Measurements from ENCODE around the gene PTDSS2.

PTDSS2 gene

GRCh38 chr11:426851-427250, 23.2 kb upstream of the PTDSS2 start:
- Histone ChIP-seq H4K20me1 (ENCODE audit: insufficient read depth, low read length, poor library complexity, severe bottlenecking) (no peaks in the 10 kb centered on the region), H3K9ac (ENCODE audit: low read depth, low read length, poor library complexity, severe bottlenecking) (no peak overlapping the region), H3F3A (ENCODE audit: low read depth) (no peaks in the 10 kb centered on the region), H3K79me2 (ENCODE audit: insufficient read depth, low read length) (no peaks in the 10 kb centered on the region), H3K36me3 (ENCODE audit: insufficient read depth, low read length) (no peaks in the 10 kb centered on the region), H2AFZ (ENCODE audit: low read length) (no peak overlapping the region), H3K27me3 (ENCODE audit: insufficient read depth, low read length, poor library complexity, severe bottlenecking) (no peaks in the 10 kb centered on the region), H3K4me3 (ENCODE audit: low read length, poor library complexity, severe bottlenecking) (no peak overlapping the region), H3K4me2 (ENCODE audit: low read depth, low read length, poor library complexity, severe bottlenecking) (no peak overlapping the region), H3K4me1 (ENCODE audit: insufficient read depth, low read length, poor library complexity, severe bottlenecking) (no peaks in the 10 kb centered on the region), H3K9me3 (ENCODE audit: insufficient read depth, low read depth, low read length) (no peaks in the 10 kb centered on the region), H3K9me2 (replicated peaks; ENCODE audit: low read depth, low read length) (no peaks in the 10 kb centered on the region)
- TF ChIP-seq EZH2phosphoT487 (IDR thresholded peaks at IDR 0.05; ENCODE audit: borderline replicate concordance) (no peak), CTCF (conservative IDR thresholded peaks at IDR 0.05; ENCODE audit: low read length) (no peak)

- Histone ChIP-seq H3K9me2 (replicated peaks; ENCODE audit: low read depth, low read length) (no peaks in the 10 kb centered on the region), H3F3A (ENCODE audit: low read depth) (no peaks in the 10 kb centered on the region), H4K20me1 (ENCODE audit: insufficient read depth, low read length, poor library complexity, severe bottlenecking) (no peaks in the 10 kb centered on the region), H3K79me2 (ENCODE audit: insufficient read depth, low read length) (no peaks in the 10 kb centered on the region), H3K36me3 (ENCODE audit: insufficient read depth, low read length) (no peaks in the 10 kb centered on the region), H2AFZ (ENCODE audit: low read length) (no peak overlapping the region), H3K4me2 (ENCODE audit: low read depth, low read length, poor library complexity, severe bottlenecking) (no peak overlapping the region), H3K4me1 (ENCODE audit: insufficient read depth, low read length, poor library complexity, severe bottlenecking) (no peaks in the 10 kb centered on the region), H3K27me3 (ENCODE audit: insufficient read depth, low read length, poor library complexity, severe bottlenecking) (no peaks in the 10 kb centered on the region), H3K9ac (ENCODE audit: low read depth, low read length, poor library complexity, severe bottlenecking) (no peak overlapping the region), H3K9me3 (ENCODE audit: insufficient read depth, low read depth, low read length) (no peaks in the 10 kb centered on the region), H3K4me3 (ENCODE audit: low read length, poor library complexity, severe bottlenecking) (no peak overlapping the region)
- TF ChIP-seq EZH2phosphoT487 (IDR thresholded peaks at IDR 0.05; ENCODE audit: borderline replicate concordance) (no peak), CTCF (conservative IDR thresholded peaks at IDR 0.05; ENCODE audit: low read length) (no peak)
Measured at GRCh38 chr11:428295-428694, 21.8 kb upstream of the PTDSS2 start.

- H4K20me1 ChIP-seq (ENCODE audit: insufficient read depth, low read length, poor library complexity, severe bottlenecking) = no peaks in the 10 kb centered on the region
- H3K4me1 ChIP-seq (ENCODE audit: insufficient read depth, low read length, poor library complexity, severe bottlenecking) = no peaks in the 10 kb centered on the region
- TF ChIP-seq CTCF (conservative IDR thresholded peaks at IDR 0.05; ENCODE audit: low read length) (no peak), EZH2phosphoT487 (IDR thresholded peaks at IDR 0.05; ENCODE audit: borderline replicate concordance) (no peak)
- no peak overlapping the region for H3K9ac ChIP-seq (ENCODE audit: low read depth, low read length, poor library complexity, severe bottlenecking)
- no peaks in the 10 kb centered on the region for H3K9me3 ChIP-seq (ENCODE audit: insufficient read depth, low read depth, low read length)
- H2AFZ ChIP-seq (ENCODE audit: low read length) = no peak overlapping the region
- H3K27me3 ChIP-seq (ENCODE audit: insufficient read depth, low read length, poor library complexity, severe bottlenecking) = no peaks in the 10 kb centered on the region
- H3F3A ChIP-seq (ENCODE audit: low read depth) = no peaks in the 10 kb centered on the region
- no peaks in the 10 kb centered on the region for H3K79me2 ChIP-seq (ENCODE audit: insufficient read depth, low read length)
- H3K4me2 ChIP-seq (ENCODE audit: low read depth, low read length, poor library complexity, severe bottlenecking) = no peak overlapping the region
- H3K36me3 ChIP-seq (ENCODE audit: insufficient read depth, low read length) = no peaks in the 10 kb centered on the region
- H3K9me2 ChIP-seq (replicated peaks; ENCODE audit: low read depth, low read length) = no peaks in the 10 kb centered on the region
- H3K4me3 ChIP-seq (ENCODE audit: low read length, poor library complexity, severe bottlenecking) = no peak overlapping the region
Measured at GRCh38 chr11:429391-429790, 20.7 kb upstream of the PTDSS2 start.
